NCI-H1048 (cell line): ENCODE data around the gene RBPJL.
"Not testable (repeated sequence)": the region's sequence is repeated elsewhere in the genome, so short reads cannot be mapped to it uniquely, and the experiment has no call there.

Experiments used
- DNase-seq: peaks from one replicate; lab custom pipeline; 2025; lab: John Stamatoyannopoulos, UW

The RBPJL gene

GRCh38 chr20:45342855-45343531 lies 36.4 kb downstream of the RBPJL start:
- no peak for DNase-seq

- no peak for DNase-seq
Measured at GRCh38 chr20:45343532-45344167, 37.0 kb downstream of the RBPJL start.

DNA sequence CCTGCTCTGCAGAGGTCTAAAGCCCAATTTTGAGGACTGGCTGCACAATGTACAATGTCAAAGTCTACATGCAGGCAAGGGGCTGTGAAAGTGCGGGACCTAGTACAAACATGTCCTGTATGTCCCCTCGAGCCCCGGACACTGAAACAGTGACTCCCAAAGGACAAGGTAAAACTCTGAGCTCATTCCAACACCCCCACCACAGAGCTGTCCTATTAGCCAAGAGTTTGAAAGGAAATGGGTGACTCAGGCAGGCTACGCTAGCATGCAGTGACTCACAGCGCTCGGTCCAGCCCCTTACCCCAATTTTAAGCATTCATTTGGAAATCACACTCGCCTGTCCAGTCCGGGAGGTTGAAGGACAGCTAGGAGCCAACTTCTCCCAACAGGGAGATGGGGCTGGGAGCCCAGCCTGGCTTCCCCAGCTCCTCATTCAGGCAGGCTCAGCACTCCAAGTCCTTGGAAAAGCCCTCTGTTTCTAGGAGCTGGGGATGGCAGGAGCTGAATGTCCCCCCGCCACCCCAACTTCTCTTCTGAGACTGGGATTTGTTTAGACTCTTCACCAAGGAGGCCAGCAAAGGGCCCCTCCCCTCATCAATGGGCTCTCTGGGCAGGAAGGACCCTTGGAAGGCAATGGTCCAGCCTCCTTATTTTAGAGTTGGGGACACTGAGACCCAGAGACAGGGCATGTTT lies 37.7 kb downstream of the RBPJL start:
- no peak for DNase-seq

DNA sequence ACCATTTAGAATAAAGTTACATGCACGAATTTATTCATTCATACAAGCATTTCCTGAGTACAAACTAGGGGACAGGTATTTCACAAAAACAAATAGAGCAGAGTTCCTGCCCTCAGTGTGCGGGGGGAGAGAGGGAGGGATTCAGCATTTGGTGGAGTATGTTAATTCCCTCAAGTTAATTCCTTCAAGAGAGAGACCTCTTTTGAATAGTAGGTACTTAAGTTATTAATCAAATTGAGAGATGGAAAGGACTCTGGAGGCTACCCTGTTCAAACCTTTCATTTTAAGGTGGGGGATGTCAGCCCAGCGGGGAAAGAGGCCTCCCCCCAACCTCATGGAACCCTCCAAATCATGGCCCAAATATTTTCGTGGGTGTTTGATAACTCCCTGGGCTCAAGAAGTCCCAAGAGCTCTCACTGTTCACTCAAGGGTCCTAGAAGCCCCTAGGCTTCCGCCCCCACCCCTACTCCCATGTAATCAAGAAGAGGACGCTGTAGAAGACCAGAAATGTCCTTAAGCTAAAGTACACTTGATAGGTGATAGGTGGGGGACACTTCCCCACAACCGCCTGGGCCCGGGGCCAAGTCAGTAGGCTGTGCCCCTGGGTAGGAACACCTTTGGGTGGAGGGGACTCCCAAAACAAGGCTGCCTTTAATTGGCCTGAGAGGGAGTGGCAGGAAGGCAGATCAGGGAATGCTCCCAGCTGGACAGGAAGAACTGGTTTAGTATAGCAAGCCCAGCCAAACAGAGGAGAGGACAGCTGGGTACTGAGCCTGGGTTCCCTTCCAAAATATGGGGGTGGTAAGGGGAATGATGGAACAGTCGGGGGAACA lies 38.7 kb downstream of the RBPJL start:
- no peak for DNase-seq

DNA sequence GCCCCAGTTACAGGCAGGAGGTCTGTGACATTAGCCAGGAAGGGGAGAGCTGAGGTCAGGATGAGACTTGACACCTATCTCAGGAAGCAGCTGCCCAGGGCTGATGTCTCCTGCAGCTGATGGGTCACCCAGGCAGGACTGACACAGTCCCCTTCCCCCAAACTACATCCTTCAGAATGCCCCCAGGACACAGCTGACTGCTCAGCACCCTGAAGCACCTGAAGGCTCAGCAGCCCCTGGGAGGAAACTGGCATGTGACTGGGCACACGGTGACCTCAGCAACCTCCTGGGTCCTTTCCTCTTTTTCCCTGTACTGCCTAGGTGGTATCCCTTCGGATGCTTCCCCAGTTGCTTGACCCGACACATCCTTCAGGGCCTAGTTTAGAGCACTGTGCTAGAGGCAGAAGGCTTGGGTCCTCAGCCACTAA lies 39.7 kb downstream of the RBPJL start:
- no peak for DNase-seq

GRCh38 chr20:45346851-45347250 lies 40.2 kb downstream of the RBPJL start:
- DNase-seq, result no peak

DNA sequence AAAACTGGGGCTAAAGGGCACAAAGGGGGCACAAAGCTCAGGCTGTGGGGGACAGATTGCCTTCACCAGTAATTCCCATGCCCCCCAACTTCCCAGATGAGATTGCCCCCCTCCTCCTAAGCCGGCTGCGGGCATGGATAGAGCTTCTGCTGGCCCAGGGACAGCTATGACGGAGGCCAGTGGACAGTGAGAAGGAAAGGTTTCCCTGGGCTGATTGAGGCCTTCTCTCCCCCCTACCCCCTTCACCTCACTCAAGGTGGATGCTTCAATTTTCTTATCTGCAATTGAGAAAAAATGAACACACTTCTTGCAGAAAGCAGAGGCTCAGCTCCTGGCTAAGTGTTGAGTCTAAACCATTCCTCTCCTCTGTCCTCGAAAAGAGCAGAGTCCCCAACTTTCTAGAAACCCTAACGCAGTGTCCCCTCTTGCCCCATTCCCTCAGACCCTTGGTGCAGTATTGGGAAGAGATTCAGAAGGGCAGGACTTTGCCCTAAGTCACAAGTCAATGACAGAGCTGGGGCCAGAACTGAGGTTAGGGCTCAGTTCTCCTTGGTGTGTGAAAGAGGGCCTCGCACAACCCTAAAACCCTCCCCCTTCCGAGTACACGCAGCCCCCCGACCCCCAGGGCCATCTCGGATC lies 40.8 kb downstream of the RBPJL start:
- DNase-seq, result no peak

DNA sequence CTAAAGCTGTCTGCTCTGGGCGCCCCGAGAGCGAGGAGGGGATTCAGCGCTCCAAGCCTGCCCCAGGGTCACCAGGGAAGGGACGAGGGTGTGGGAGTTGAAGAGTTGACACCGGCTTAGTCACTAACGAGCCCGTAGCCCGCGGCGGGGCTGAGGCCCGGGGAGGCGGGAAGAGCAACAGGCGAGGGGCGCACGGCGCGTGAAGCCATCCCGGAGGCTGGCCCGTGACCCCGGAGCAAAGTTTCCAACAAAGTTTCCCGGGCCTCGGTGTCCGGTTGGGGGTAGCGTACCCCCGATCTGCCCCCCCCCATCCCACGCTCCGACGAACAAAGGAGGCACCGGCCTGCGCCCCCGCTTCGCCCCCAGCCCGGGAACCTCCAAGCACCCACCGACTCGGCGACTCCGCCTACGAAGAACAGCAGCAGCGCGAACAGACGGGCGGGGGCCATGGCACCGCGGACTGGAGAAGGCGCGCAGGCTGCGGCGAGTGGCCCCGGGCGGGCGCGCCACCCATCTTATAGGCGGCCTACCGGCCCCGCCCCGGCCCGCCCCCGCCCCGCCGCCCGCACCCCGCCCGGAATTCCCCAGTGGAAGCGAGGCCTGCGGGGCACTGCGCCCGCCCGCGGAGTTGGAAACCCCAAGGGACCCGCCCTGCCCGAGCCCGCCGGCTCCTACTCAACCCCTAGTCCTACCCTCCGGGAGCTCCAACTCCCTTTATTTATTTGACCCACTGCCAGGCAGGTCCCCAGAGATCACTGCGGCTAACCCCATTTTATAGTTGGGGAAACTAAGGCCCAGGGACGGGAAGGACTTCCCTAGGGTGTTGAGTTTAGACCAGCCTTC lies 41.5 kb downstream of the RBPJL start, which contains the start of gene SDC4:
TSS of gene SDC4 (minus strand) at position 489 of the 843 bp plus-strand sequence. CDS start at position 449, 40 bp downstream.
- peak; percentile 17 for DNase-seq

DNA sequence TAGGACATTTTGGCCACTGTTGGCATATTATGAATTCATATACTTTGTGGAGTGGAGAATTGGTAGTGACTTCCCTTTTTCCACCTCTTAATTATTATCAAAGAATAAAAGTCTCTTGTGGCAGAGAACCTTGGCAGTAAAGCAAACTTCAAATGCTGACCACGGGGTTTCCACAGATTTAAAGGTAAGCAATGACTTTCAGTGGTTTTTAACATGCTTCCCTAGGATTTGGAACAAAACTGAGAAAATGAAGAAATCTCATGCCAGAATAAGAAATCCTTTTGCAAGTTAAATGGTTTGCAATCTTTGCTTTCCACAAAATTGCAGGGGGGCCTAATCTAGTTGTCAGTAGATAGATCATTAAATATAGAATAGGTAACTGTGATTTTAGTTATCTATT lies 43.6 kb downstream of the RBPJL start:
- DNase-seq, result no peak

DNA sequence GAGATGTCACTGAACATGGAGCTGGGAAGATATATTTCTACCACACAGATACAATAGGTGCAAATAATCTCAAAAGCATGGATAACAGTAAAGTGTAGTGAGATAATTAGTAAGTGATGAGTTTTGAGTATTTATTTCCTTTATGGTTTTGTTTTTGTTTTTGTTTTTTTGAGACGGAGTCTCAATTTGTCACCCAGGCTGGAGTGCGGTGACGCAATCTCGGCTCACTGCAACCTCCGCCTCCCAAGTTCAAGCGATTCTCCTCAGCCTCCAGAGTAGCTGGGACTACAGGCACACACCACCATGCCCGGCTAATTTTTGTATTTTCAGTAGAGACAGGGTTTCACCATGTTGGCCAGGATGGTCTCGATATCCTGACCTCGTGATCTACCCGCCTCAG lies 44.2 kb downstream of the RBPJL start:
- not testable (repeated sequence) for DNase-seq

GRCh38 chr20:45352729-45353128 lies 46.1 kb downstream of the RBPJL start:
- DNase-seq, result no peak

DNA sequence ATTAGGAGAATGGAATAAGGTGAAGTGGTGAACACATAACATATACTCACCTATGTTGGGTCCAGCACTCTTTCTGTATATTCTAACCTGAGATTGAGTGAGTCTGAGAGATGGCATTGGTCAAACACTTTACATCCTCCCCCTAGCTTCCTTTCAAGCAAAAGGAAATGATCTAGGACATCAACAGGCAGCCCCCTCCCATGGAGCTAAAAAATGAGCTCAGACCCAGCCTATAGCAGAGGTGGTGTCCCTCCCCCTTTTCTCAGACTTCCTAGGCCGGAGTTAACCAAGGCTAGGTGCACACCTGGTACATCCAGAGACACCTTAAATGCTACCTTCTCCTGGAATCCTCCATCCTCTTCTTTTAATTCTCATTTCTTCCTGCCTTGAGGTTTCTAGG lies 47.1 kb downstream of the RBPJL start:
- DNase-seq, result no peak

DNA sequence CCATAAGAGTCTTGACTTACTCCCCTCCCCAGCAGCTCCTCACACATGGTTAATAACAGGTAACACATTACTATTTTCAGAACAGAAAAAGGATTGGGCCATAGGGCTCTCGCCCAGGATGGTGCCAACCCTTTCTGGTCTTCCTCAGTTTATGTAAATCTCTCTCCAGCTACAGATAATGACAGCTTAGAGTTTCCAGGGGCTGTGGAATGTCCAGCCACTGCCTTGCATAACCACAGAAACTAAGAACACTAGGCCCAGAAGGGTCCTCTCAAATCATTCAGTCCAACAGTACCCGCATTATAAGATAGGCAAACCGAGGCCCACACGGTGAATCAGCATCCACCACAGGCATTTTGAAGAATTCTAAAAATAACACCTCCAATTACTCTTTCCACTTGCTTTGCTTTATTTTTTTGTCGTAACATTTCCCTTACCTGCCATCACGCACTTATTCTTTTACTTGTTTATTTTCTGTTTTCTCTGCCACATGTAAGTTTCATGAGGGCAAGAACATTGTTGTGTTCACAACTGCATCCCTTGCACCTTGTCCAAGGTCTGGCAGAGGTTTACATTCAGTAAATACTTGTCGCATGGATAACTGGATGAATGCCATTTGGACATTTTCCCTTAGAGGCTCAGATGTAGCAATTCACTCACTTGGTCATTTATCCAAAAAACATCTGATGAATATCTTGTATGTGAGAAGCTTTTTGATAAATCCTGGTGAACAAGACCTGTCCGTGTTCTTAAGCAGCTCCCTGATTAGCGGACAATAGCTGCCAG lies 48.0 kb downstream of the RBPJL start:
- no peak for DNase-seq

DNA sequence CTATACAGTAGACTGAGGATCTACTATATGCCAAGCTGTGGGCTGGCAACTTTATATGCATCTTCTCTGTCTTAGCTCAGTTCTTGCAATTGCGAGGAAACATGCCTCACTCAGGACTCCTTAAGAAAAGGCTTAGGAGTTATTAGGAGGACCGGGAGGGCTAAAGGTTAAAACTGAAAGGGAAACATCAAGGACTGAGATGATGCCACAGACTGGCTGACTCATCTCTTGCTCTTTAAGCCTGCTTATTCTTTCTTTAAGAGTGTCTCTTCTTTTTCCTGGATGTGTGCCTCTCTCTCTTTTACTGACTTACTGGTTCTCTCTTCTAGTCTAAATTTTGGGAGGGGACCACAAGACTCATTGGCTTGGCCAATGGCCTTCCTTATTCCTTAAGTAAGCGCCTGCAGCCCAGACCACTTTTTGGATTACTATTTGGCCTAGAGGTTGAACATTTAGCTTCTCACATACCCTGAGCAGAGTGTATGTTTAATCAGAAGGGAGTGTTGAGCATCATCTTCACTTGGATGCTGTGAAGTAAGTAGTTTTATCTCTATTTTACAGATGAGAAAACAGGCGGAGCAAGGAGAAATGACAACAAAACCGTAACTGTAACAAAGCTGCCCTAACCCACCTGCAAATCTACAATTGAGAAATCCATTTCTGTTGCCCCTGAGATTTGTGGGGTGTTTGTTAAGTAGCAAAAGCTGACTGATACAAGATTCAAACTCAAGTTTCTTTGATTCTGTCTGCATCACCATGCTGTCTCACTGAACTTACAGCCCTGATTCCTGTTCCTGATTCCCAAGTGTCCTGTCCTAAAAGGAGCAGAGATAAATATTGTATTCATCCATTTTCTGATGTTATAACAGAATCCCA lies 48.8 kb downstream of the RBPJL start:
- DNase-seq, result no peak

DNA sequence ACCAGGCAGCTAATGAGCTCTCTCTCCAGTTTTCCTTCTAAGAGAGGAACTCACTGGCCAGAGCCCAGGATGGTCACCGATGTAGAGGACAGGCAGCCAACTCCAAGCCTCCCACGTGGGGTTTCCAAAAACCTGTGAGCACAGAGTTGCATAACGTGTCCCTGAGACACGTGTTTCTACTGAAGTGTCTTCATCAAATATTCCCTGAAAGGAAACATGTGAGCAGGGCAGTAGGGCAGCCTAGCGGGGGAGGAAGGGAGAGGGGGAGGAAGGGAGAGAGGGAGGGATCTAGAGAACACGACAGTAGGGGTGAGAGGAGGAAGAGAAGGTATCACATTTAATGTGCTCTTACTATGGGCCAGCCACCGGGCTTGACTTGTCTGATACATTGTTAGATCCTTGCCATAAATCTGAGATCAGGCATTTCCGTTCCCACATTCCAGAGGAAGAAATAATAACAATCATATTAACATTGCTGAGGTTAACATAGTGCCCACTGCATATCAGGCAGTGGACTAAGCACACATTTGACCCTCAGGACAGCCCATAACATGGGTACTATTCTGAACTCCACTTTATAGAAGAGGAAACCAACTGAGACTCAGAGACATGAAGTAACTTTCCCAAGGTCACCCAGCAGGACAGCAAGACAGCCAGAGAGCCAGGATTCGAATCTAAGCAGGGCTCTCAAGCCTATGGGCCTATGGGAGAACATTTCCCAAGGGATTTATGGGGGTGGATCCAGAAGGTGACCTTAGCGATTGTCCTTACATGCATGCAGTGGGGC lies 51.8 kb downstream of the RBPJL start:
- no peak for DNase-seq

- no peak for DNase-seq
Measured at GRCh38 chr20:45359069-45359405, 52.4 kb downstream of the RBPJL start.

DNA sequence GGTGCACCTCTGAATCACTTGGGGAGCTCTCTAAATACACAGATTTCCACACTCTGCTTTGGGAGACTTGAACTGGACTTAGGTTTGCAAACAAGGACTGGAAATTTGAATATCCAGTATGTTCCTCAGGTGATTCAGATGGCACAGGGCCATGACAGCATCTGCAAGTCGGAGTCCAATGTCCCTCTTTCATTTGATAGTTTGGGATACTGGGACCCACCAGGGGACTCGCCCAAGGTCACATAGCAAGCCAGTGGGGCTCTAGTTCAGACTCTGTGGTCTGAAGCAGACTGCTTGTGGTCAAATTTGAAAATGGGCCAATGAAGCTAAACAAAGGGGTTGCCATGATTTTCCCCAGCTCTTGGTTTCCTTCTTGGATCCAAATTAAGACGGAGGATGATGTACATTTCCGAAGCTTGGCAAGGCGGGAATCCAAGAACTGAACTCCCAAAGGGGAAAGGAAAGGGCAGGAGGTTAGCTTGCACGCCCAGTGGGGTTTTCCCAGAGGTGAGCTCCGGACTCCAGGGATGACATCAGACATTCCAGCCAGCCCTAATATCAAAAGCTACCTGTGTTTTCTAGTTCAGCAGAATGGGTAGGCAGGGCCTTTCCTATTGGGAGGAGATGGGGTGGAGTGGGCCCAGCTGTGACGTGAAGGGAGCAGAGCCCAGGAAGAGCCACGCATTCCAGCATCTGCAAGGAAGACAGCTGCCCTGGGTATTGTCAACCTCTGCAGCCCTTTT lies 52.9 kb downstream of the RBPJL start:
- DNase-seq, result no peak

GRCh38 chr20:45361793-45362192 lies 55.2 kb downstream of the RBPJL start:
- no peak for DNase-seq
